ENCODE data around the gene TNNC2.
A peak's percentile ranks its signal among the peaks of the same experiment; 100 is the strongest.

TNNC2 gene

GRCh38 chr20:45848421-45848820 is 21.3 kb upstream of the TNNC2 start:
- no peak for DNase-seq (ENCODE audit: low spot score)

- no peak for DNase-seq (ENCODE audit: low spot score)
Observed at GRCh38 chr20:45845452-45845851, 18.3 kb upstream of the TNNC2 start.

GRCh38 chr20:45843506-45843905 is 16.4 kb upstream of the TNNC2 start:
- DNase-seq (ENCODE audit: low spot score) = no peak

GRCh38 chr20:45842169-45842812 is 15.2 kb upstream of the TNNC2 start:
- DNase-seq (ENCODE audit: low spot score) = no peak

GRCh38 chr20:45841407-45842129 is 14.5 kb upstream of the TNNC2 start:
- DNase-seq (ENCODE audit: low spot score) = no peak

- DNase-seq (ENCODE audit: low spot score) = no peak
Observed at GRCh38 chr20:45840700-45841198, 13.6 kb upstream of the TNNC2 start.

- no peak for DNase-seq (ENCODE audit: low spot score)
Observed at GRCh38 chr20:45836841-45837240, 9.7 kb upstream of the TNNC2 start.

GRCh38 chr20:45835825-45836224 is 8.7 kb upstream of the TNNC2 start:
- no peak for DNase-seq (ENCODE audit: low spot score)

- DNase-seq (ENCODE audit: low spot score) = no peak
Observed at GRCh38 chr20:45835329-45835765, 8.2 kb upstream of the TNNC2 start.

GRCh38 chr20:45834797-45835161 is 7.7 kb upstream of the TNNC2 start:
- DNase-seq (ENCODE audit: low spot score) = no peak

GRCh38 chr20:45833883-45834796 is 7.0 kb upstream of the TNNC2 start:
- peak; percentile 90 for DNase-seq (ENCODE audit: low spot score)

GRCh38 chr20:45833030-45833882 is 6.1 kb upstream of the TNNC2 start, which contains the start of gene SNX21:
Gene SNX21, plus strand, starts transcription at chr20:45833799. Its CDS starts 121 bp downstream, at chr20:45833920.
- peak; percentile 84 for DNase-seq (ENCODE audit: low spot score)

- DNase-seq (ENCODE audit: low spot score) = no peak
Observed at GRCh38 chr20:45832619-45833018, 5.5 kb upstream of the TNNC2 start.

GRCh38 chr20:45829673-45830106 is 2.6 kb upstream of the TNNC2 start:
- DNase-seq (ENCODE audit: low spot score) = peak; percentile 70

GRCh38 chr20:45828589-45828988 is 1.5 kb upstream of the TNNC2 start:
- no peak for DNase-seq (ENCODE audit: low spot score)

- no peak for DNase-seq (ENCODE audit: low spot score)
Observed at GRCh38 chr20:45827712-45828111, 600 bp upstream of the TNNC2 start.

GRCh38 chr20:45826381-45827019 is 612 bp downstream of the TNNC2 start:
- no peak for DNase-seq (ENCODE audit: low spot score)

GRCh38 chr20:45823949-45824835 is 2.9 kb downstream of the TNNC2 start:
- DNase-seq (ENCODE audit: low spot score) = no peak

GRCh38 chr20:45822857-45823256 is 4.3 kb downstream of the TNNC2 start:
- no peak for DNase-seq (ENCODE audit: low spot score)

GRCh38 chr20:45821947-45822346 is 5.2 kb downstream of the TNNC2 start:
- DNase-seq (ENCODE audit: low spot score) = peak; percentile 56

Measured in HuH-7 (cell line).